HG02759 (cell line): Measurements from ENCODE around the gene OSR1.
"Not testable (repeated sequence)": the region's sequence is repeated elsewhere in the genome, so short reads cannot be mapped to it uniquely, and the experiment has no call there.

Source experiments
- ATAC-seq: cut with Tn5 transposase; IDR thresholded peaks from one replicate; pipeline ENCODE4 v1.9.1; 2021; ENCODE audit warnings: mild to moderate bottlenecking, moderate library complexity; ENCODE audit not compliant: unreplicated experiment

OSR1 gene

DNA sequence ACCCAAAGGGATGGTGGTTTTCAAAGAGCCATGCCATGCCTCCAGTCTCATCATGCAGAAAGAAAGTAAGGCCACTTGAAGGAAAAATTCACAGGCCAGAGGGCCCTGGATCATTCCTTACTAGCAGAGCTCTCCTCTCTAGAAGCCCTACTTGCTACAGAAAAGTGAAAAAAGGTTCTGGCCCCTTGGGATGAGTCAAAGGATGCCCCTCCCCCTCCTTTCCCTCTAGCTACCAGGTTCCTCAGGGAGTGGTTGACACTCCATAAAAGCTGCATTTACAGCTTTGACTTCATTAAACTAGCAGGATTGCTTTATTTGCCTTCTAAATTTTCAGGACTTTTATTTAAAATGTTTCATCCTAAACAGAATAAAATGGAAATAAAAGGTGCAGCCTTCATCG lies 21.2 kb downstream of the OSR1 start:
- no peak for ATAC-seq

DNA sequence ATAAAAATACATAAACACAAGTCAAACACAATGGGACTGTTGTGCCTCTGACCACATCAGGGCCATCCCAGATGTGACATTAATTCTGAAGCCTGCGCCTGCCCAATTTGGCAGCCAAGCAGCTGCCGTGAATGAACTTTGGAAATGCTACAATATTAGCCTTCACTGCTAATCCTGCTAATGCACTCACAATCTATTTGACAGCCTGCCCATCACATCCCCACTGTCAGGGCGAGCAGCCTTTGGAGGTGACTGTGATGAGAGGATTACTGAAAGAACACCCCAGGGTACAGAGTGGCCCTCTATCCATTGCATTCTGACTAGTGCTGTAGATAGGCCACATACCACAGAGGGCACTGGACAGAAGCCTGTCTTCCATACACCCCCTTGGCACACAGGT lies 21.6 kb downstream of the OSR1 start:
- no peak for ATAC-seq

DNA sequence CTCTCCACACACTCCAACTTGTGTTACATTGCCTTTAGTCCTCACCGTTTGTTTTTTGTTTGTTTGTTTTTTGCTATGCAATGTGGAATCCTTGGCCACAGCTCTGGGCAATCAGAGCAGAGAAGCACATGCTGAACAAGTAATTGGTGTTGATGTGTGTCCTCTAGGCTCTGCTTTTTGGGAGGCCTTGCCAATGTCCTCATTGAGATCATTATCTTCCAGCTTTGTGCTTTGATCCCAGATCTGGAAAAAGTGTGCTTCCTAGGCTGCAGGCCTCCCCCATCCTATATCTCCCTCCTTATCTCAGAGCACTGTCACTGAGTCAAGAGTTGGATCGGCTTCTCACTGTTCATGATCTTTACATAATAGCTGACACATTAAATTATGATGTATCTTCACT lies 25.9 kb downstream of the OSR1 start:
- no peak for ATAC-seq

DNA sequence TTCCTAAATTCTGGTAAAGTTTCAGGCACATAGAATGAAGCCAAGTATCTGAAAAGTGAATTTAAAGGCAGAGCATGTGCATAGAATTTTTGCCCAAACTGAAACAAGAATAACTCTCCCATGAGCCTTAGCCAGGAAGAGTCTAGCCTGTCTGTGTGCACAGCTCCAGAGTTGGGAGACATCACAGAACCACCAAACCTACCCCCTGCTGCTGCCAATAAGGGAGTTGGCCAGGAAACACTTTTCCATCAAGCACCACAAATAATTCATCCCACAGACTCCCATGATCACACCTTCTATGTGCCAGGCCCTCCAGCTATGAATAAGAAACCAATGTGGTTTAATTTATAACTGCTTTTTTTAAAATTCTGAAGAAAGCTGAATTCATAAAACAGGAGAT lies 27.0 kb downstream of the OSR1 start:
- ATAC-seq, result no peak

DNA sequence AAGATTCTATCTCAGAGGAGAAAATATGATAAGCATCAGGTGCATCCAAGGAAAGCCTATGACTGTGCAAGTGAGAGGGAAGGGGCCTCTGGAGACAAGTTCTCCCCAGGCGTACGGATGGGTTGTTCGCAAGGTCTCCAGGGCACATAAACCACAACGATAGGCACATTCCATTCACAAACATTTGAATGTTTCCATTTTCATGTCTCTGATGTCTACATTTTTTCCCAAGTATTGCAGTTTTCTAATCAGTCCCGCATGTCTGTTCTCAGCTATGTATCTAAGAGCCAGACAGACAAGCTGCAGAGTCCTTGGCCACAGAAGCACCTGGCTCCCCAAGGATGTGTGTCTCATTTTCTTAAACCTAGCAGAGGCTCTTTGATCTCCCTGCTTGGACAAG lies 28.0 kb downstream of the OSR1 start:
- no peak for ATAC-seq

DNA sequence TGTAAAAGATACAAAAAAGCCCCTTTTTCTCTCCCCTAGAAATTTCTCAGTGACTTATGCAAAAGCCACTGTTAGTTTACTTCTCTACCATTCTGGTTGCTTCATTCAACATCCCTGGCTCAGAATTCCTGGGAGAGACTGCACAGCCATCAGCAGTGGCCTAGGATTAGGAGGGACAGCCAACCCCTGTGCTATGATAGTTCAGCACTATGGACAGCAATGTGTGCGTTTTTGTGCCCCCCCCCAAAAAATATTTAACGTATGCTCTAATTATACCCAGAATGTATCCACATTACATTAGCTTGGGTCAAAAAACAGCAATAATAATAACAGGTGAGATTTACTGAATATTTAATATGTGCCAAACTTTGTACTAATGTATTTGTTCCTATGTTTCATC lies 29.0 kb downstream of the OSR1 start:
- no peak for ATAC-seq

DNA sequence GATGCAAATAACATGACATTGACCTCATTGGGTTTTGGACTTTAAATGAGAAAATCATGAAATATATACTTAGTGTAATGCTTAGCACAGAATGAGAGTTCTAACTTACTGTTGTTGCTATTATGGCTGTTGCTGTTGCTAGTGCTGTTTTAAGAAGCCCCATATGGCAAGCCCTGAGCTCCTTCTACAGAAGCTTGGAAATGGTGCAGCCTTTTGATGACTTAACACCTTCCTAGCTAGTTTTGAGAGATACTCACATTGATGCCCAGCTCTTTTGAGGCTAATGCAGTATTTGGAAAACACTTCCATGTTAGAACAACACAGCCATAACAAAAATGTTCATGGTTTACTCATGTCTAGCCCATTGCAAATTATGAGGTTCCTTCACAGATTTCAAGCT lies 30.9 kb downstream of the OSR1 start:
- no peak for ATAC-seq

DNA sequence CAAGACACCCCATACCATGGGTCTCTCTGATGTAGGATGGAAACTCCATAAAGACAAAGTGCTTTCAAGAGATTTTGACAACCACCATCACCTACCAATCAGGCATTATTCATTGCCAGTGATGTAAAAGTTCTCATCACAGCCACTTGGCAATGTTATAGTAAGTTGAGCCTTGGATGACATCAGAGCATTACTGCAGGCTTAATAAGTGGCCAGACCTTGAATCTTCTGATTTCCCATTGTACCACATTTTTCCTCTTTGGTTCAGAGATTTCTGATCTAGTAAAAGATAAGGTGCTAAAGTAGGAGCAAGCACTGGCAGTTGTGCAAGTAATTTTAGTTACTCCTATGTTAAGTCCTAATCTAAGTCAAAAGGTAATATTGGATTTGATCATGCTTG lies 36.5 kb downstream of the OSR1 start:
- ATAC-seq, result no peak

DNA sequence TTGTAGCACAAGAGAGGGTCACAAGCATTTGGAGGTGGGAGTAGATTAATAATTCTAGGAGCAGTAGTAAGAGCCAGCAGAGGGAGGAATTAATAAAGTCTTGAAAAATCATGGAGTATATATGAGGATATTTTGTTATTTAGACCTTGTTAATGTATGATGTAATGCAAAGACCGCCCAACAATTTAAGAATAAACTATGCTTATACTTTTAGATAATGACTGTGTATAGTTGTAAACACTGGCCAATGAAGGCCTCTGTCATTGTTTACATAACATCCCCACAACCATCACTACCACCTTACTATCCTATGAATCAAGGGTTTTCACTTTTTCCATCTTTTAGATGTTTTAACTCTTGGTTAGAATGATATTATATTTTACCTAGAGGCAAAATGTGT lies 37.6 kb downstream of the OSR1 start:
- no peak for ATAC-seq

DNA sequence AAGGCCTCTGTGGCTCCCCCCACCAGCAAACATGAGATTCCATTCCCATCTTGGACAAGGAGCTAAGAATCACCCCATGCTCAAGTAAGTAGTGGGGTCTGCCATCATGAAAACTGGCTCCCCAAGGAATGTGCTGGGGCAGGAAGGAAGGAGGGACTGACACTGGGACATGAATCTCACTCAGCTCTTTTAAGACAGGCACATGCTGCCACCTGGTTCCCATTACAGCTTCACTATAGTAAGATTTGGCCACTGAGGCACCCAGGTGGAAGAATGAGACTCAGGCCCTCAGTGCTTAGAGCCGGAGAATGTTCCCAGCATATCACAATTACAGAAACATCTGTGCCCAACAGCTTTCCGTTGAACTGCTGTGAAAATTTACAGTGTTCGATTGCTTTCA lies 38.7 kb downstream of the OSR1 start:
- no peak for ATAC-seq

DNA sequence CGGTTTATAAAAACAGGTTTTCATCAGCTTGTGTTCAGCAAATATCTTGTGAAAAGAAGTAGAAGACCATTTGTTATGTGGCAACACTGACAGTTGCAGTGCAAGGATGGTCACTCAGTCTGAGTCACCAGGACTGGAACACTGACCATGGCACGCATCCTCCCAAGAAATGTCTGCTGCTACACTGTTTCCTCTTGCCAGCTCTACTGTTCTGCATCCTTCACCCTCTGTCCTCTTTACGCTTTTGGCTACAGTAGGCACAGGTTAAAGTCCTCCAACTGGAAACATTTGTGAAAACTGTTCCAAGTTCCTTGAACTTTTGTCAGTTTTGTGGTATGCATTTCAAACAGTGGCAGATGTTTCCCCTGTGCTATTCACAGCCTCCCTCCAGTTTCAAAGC lies 39.4 kb downstream of the OSR1 start:
- ATAC-seq, result no peak

DNA sequence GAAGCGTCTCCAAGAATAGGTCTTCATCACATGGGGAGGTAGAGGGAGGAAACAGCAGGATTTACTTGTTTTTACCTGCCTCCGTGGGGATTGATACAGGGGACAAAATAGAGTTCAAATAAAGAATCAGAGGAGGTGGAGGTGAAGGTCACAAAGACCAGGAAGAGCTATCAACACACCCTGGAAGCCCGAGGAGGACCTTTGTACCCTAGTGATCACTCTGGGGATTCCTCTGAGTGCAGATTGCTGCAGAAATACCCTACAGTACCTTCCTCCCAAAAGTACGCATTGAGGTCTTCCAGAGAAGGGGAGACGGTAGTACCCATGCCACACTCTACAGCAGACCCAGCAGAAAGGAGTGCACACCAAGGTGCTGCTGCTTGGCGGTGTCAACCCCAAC lies 44.9 kb downstream of the OSR1 start:
- no peak for ATAC-seq

DNA sequence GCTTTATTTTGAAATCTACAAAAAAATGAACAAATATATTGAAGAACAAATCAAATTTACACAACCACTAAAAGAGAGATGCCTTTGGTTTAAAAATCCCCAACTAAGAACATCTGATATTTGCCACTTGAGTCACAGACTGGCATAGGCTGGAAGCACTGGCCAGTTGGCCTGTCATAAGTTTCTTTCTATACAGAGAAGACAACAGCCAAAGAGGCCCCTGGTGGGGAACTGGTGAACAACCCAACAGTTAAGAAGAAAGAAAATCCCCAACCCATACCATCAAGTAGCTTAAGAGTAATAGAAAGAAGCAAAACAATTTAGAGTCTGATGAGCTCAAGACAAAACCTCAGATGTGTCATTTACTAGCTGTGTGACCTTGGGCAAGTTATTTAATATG lies 45.5 kb downstream of the OSR1 start:
- peak; percentile 80 for ATAC-seq

DNA sequence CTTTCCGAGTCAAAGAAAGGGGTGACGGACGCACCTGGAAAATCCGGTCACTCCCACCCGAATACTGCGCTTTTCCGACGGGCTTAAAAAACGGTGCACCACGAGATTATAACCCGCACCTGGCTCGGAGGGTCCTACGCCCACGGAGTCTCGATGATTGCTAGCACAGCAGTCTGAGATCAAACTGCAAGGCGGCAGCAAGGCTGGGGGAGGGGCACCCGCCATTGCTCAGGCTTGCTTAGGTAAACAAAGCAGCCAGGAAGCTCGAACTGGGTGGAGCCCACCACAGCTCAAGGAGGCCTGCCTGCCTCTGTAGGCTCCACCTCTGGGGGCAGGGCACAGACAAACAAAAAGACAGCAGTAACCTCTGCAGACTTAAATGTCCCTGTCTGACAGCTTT lies 52.4 kb downstream of the OSR1 start:
- not testable (repeated sequence) for ATAC-seq

DNA sequence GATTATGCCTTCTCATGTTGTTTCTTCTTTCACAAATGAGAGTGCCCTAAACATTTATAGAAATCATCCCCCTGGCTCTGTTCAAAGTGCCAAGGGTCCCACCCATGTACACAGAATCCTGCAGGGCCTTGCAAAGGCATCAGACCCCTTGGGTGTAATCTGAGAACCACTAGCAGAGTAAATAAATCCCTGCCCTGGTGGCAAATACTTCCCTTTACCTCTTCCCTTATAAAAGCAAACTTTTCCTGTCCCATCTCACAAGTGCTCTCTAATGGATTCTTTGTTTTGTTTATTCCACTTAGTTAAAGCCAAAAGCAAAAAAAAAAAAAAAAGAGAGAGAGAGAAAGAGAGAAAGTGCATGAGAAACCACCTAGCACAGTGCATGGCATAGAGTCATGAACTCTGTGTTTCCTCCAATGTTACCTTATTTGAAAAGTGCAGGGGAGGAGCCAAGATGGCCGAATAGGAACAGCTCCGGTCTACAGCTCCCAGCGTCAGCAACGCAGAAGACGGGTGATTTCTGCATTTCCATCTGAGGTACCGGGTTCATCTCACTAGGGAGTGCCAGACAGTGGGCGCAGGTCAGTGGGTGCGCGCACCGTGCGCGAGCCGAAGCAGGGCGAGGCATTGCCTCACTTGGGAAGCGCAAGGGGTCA lies 52.9 kb downstream of the OSR1 start:
- not testable (repeated sequence) for ATAC-seq

DNA sequence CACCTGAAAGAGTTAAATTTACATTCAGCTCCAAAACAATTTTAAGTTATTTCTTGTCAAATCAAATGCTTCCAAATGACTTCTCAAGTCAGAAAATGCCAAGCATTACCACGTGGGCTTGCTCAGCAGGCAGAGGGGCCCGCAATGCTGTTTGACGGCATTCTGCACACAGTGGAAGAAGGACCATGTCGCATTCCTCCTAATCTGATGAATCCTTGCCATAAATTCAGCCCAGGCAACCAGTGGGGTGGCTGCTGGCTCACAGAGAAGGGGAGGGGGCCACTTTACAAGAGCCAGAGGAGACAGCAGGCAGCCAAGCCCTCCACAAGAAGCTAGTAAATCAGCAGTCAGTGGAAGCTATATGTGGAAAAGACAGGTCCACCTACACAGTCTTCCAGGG lies 56.7 kb downstream of the OSR1 start:
- ATAC-seq, result no peak
